Skin epidermis (tissue), 12 donors: ENCODE measurements around the gene RIN1.
A peak's percentile ranks its signal among the peaks of the same experiment; 100 is the strongest.
"Not testable (repeated sequence)": the region's sequence is repeated elsewhere in the genome, so short reads cannot be mapped to it uniquely, and the experiment has no call there.

Experiments used
- H3K27ac ChIP-seq, 21 experiments: fragments of 200-600 bp; sonication (generic) in 11 of 21; one replicate each; pipeline ENCODE4 v1.5.0; 2020; ENCODE audit warnings: mild to moderate bottlenecking in 3 of 21, inconsistent platforms in 2 of 21, moderate library complexity in 2 of 21
- H3K4me3 ChIP-seq, 7 experiments: fragments of 200-600 bp; sonication (generic) in 2 of 7; one replicate each; pipeline ENCODE4 v1.5.0; 2020; ENCODE audit warnings: inconsistent platforms in 2 of 7, mild to moderate bottlenecking in 2 of 7, moderate library complexity in 1 of 7

RIN1 gene

GRCh38 chr11:66336234-66337102 is at the start of gene RIN1:
Gene RIN1, minus strand, starts transcription at chr11:66336434. Its CDS starts 32 bp downstream, at chr11:66336402.
- H3K27ac ChIP-seq = peak within 1 kb of the TSS in 20 of 21 experiments; percentile 84 to 96 (median 89)
- peak within 1 kb of the TSS; percentile 39 to 63 (median 51) for H3K4me3 ChIP-seq

GRCh38 chr11:66384316-66384715 is 48.1 kb upstream of the RIN1 start:
- H3K4me3 ChIP-seq, H3K27ac ChIP-seq: not testable (repeated sequence)

- not testable (repeated sequence) for H3K27ac ChIP-seq, H3K4me3 ChIP-seq
These were observed 44.0 kb upstream of the RIN1 start for GRCh38 chr11:66380264-66380663.

- not testable (repeated sequence) for H3K4me3 ChIP-seq, H3K27ac ChIP-seq
These were observed 37.6 kb upstream of the RIN1 start for GRCh38 chr11:66373690-66374287.

GRCh38 chr11:66373265-66373664 is 37.0 kb upstream of the RIN1 start:
- H3K4me3 ChIP-seq = no peak overlapping the region
- H3K27ac ChIP-seq = no peak overlapping the region

- H3K27ac ChIP-seq = peak within 1 kb of the TSS in 15 of 21 experiments; percentile 28 to 81 (median 54)
- peak within 1 kb of the TSS; percentile 47 to 74 (median 70) for H3K4me3 ChIP-seq
These were observed 35.6 kb upstream of the RIN1 start, which contains the start of gene SLC29A2 for GRCh38 chr11:66371627-66372415. Gene SLC29A2, minus strand, starts transcription at chr11:66371760. Its CDS starts 169 bp downstream, at chr11:66371591.

- H3K4me3 ChIP-seq = no peak overlapping the region
These were observed 33.0 kb upstream of the RIN1 start for GRCh38 chr11:66369073-66369894.

GRCh38 chr11:66368484-66368883 is 32.2 kb upstream of the RIN1 start:
- no peak overlapping the region for H3K4me3 ChIP-seq
- no peak overlapping the region for H3K27ac ChIP-seq

More at GRCh38 chr11:66369073-66369894, 33.0 kb upstream of the RIN1 start:
- H3K27ac ChIP-seq = no peak overlapping the region

GRCh38 chr11:66367561-66368312 is 31.5 kb upstream of the RIN1 start:
- no peak overlapping the region for H3K27ac ChIP-seq
- H3K4me3 ChIP-seq = no peak overlapping the region

GRCh38 chr11:66366844-66367477 is 30.7 kb upstream of the RIN1 start:
- Histone ChIP-seq H3K27ac (no peak overlapping the region), H3K4me3 (no peak overlapping the region)

- Histone ChIP-seq H3K27ac (no peak overlapping the region), H3K4me3 (no peak overlapping the region)
These were observed 29.7 kb upstream of the RIN1 start for GRCh38 chr11:66365711-66366619.

- H3K4me3 ChIP-seq = no peak overlapping the region
These were observed 28.9 kb upstream of the RIN1 start for GRCh38 chr11:66365166-66365565.

GRCh38 chr11:66363805-66364535 is 27.7 kb upstream of the RIN1 start:
- H3K4me3 ChIP-seq = no peak overlapping the region
- no peak overlapping the region for H3K27ac ChIP-seq

More at GRCh38 chr11:66365166-66365565, 28.9 kb upstream of the RIN1 start:
- H3K27ac ChIP-seq = no peak overlapping the region

GRCh38 chr11:66363187-66363601 is 27.0 kb upstream of the RIN1 start:
- Histone ChIP-seq H3K27ac (no peak overlapping the region), H3K4me3 (no peak overlapping the region)

- no peak overlapping the region for H3K4me3 ChIP-seq
These were observed 26.4 kb upstream of the RIN1 start for GRCh38 chr11:66362481-66363147.

GRCh38 chr11:66361502-66361941 is 25.3 kb upstream of the RIN1 start:
- H3K27ac ChIP-seq = no peak overlapping the region
- no peak overlapping the region for H3K4me3 ChIP-seq

More at GRCh38 chr11:66362481-66363147, 26.4 kb upstream of the RIN1 start:
- H3K27ac ChIP-seq = no peak overlapping the region
